Left lung (tissue), 10 donors: ENCODE data around the gene DCDC2. TPM values are rescaled to one million over a fixed set of nuclear protein-coding genes. Genes with fewer than 3 reads are reported as not detected.

ENCODE experiments used
- ATAC-seq: fragments of 200-7000 bp; cut with Tn5 transposase; one replicate; pipeline ENCODE4 v1.9.1; 2020; ENCODE audit warnings: moderate library complexity
- DNase-seq, 4 donors: peaks; one replicate each; pipeline ENCODE4 v3.0.0-alpha.2; 2013 to 2020
- H3K27ac ChIP-seq, 2 donors: fragments of 200-600 bp; sonication (generic) in 1 of 2; one replicate each; pipeline versions ENCODE4 v1.5.0 to v1.8.0; 2020 to 2021
- H3K27me3 ChIP-seq, 2 donors: fragments of 200-600 bp; sonication (generic) in 1 of 2; one replicate each; pipeline versions ENCODE4 v1.5.0 to v1.8.0; 2020 to 2021
- H3K36me3 ChIP-seq, 2 donors: fragments of 200-600 bp; sonication (generic) in 1 of 2; one replicate each; pipeline versions ENCODE4 v1.5.0 to v1.8.0; 2020 to 2021
- H3K4me1 ChIP-seq, 2 donors: fragments of 200-600 bp; one replicate each; pipeline ENCODE4 v1.8.0; 2021
- H3K4me3 ChIP-seq, 2 donors: fragments of 200-600 bp; sonication (generic) in 1 of 2; one replicate each; pipeline versions ENCODE4 v1.5.0 to v1.8.0; 2020 to 2021; ENCODE audit warnings: mild to moderate bottlenecking in 1 of 2
- H3K9me3 ChIP-seq, 2 donors: fragments of 200-600 bp; sonication (generic) in 1 of 2; one replicate each; pipeline versions ENCODE4 v1.5.0 to v1.8.0; 2020 to 2021
- intact Hi-C, 2 donors: fragments of 100-400 bp; cut with DNase I; formaldehyde crosslinking; loops; one replicate each; pipeline versions ENCODE4 v1.11.2 to v1.14.2; 2022
- polyA plus RNA-seq, 6 donors: library from polyadenylated mRNA; unstranded; fragments of 120-200 nt; gene quantifications; one replicate each; pipeline ENCODE4 v1.2.1, GENCODE V29; 2013; ENCODE audit not compliant: insufficient read length in 6 of 6
- total RNA-seq, 2 donors: library from RNA; stranded (reverse); fragmentation: NEBNext Ultra II Directional; extraction: Animal tissue kit (Norgen Biotek cat#: 25700); gene quantifications; one replicate each; pipeline ENCODE4 v1.2.1, GENCODE V29; 2021
- TF ChIP-seq, protein P1 (sequence below), 2 donors: fragments of 200-600 bp; sonication (generic) in 1 of 2; IDR thresholded peaks; one replicate each; pipeline versions ENCODE4 v1.5.0 to v1.8.0; 2021; ENCODE audit warnings: antibody characterized with exemption in 2 of 2
- donor health status: DM: no; HTN: yes; CAD: no.
- donor health status: DM: no; HTN: no; CAD: no.

DCDC2 gene
- total and polyA plus RNA-seq, 8 donors: 7.8 to 13.7 (median 10.5) TPM

DNA sequence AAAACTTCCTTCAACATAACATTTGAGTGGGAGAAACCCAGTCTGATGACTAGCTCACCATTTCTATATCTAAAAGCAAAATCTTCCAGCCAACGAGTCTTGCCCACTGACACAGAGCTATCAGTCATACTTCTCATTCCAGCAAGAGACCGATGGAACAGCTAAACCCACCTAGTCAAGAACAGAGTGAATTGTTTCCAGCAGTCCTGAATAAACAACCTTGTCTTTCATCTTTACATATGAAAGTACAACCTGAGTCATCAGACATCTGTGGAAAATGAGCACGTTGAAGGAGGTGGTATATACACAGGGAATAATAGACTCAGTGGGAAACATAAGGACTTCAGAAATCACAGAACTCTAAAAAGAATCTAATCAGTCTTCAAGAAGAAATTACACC, 208.0 kb downstream of the DCDC2 start:
- Histone ChIP-seq H3K4me3 (no peak overlapping the region), H3K27me3 (no peaks in the 10 kb centered on the region), H3K9me3 (peaks cover 0 to 2% of the 10 kb centered on the region in 2 donors), H3K4me1 (no peaks in the 10 kb centered on the region), H3K36me3 (no peaks in the 10 kb centered on the region), H3K27ac (no peak overlapping the region)
- intact Hi-C loops: no loop called here
- ATAC-seq (no peak), DNase-seq (no peak)
- TF ChIP-seq, protein P1, sequence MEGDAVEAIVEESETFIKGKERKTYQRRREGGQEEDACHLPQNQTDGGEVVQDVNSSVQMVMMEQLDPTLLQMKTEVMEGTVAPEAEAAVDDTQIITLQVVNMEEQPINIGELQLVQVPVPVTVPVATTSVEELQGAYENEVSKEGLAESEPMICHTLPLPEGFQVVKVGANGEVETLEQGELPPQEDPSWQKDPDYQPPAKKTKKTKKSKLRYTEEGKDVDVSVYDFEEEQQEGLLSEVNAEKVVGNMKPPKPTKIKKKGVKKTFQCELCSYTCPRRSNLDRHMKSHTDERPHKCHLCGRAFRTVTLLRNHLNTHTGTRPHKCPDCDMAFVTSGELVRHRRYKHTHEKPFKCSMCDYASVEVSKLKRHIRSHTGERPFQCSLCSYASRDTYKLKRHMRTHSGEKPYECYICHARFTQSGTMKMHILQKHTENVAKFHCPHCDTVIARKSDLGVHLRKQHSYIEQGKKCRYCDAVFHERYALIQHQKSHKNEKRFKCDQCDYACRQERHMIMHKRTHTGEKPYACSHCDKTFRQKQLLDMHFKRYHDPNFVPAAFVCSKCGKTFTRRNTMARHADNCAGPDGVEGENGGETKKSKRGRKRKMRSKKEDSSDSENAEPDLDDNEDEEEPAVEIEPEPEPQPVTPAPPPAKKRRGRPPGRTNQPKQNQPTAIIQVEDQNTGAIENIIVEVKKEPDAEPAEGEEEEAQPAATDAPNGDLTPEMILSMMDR (IDR thresholded peaks at IDR 0.05): no peak

DNA sequence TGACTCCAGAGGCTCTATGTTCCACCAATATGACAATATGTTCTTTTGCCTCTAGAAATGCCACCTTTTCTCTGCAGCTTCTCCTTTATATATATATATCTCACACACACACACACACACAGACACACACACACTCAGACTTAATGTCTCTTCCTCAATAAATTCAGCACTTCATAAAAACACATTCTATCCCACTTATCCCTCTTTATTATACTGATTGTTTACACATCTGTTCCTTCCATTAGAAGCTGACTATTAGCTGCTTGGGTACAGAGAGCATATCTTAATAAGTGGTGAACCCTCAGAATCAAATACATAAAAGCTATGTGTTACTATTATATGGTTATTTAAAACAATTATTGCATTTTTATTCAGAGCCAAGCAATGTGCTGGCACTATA, 208.6 kb downstream of the DCDC2 start:
- intact Hi-C loops: no loop called here
- H3K36me3 ChIP-seq: no peaks in the 10 kb centered on the region
- H3K4me1 ChIP-seq: no peaks in the 10 kb centered on the region
- ATAC-seq (no peak), DNase-seq (no peak)
- H3K4me3 ChIP-seq: no peak overlapping the region
- TF ChIP-seq, protein P1 (IDR thresholded peaks at IDR 0.05): no peak
- no peaks in the 10 kb centered on the region for H3K27me3 ChIP-seq
- peaks cover 0 to 2% of the 10 kb centered on the region in 2 donors for H3K9me3 ChIP-seq
- H3K27ac ChIP-seq: no peak overlapping the region

DNA sequence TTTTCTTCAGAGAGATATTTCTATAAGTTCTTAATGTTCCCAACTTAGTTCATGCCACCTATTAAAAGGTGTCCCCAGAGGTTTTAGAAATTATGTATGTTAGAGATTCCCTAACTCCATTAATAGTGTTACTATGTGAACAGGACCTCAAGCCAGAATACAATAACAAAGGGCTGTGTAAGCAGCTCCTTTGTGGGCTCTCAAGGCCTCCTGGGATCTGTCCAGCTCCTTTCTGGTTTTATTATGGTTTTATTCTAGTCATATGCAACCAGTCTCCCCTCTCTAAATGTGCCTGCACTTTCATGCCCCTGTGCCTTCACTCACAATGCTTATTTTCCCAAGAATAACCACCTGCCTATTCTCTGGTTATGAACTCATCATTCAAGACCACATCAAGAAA, 209.2 kb downstream of the DCDC2 start:
- Histone ChIP-seq H3K27ac (no peak overlapping the region), H3K27me3 (no peaks in the 10 kb centered on the region), H3K9me3 (peaks cover 0 to 2% of the 10 kb centered on the region in 2 donors), H3K36me3 (no peaks in the 10 kb centered on the region), H3K4me3 (no peak overlapping the region), H3K4me1 (no peaks in the 10 kb centered on the region)
- intact Hi-C loops: no loop called here
- TF ChIP-seq, protein P1 (IDR thresholded peaks at IDR 0.05): no peak
- no peak for ATAC-seq
- no peak for DNase-seq

DNA sequence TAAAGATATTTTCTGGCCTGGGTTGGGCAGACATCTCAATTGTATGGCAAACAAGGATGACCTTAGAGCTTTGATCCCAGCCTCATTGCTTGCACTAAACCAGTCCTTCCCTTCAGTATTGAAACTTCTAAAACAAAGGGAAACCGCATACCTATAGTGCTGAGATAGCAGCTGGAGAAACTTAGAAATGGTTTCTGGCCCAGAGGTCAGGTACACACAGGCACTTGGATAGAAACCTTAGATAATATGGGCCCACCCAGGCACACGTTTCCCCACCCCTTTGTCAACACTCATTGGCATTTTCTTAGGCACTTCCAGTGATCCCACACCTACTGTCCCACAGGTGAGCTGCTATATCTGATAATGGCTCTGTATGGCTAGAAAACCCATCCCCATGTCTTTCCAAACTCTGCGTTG, 209.7 kb downstream of the DCDC2 start:
- TF ChIP-seq, protein P1 (IDR thresholded peaks at IDR 0.05): no peak
- H3K36me3 ChIP-seq: no peaks in the 10 kb centered on the region
- intact Hi-C loops: no loop called here
- ATAC-seq (no peak), DNase-seq (no peak)
- H3K27me3 ChIP-seq: no peaks in the 10 kb centered on the region
- H3K4me1 ChIP-seq: no peaks in the 10 kb centered on the region
- no peak overlapping the region for H3K27ac ChIP-seq
- peaks cover 0 to 2% of the 10 kb centered on the region in 2 donors for H3K9me3 ChIP-seq
- no peak overlapping the region for H3K4me3 ChIP-seq

DNA sequence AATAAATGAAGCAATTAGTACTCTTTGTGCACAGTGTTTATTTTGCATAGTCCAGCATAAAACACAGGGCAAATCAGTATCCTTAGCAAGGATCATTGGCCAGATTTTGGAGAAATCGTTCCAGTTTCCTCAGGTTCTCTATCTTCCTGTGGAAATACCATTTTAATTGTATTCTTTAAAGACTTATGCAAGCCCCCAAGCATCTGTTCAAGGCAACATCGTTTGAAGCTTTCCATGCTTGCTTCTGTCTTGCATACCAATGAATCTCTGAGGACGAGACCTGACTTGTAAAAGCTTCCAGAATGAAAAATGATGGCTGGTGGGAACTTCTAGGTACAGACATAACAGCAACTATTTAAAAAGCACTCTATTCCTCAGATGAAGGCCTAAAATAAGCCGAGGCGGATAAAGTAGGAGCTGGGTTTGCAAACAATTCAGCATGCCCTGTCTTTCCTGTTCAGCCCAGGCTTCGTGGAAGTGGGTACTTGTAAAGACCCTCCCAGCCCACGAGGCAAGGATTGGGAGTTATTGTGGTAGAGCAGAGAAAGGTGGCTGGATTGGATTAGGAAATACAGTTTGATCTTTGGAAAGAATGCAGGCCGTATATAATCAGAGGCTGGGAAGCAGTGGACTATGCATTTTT, 210.2 kb downstream of the DCDC2 start:
- Histone ChIP-seq H3K4me1 (no peaks in the 10 kb centered on the region), H3K9me3 (peaks cover 0 to 2% of the 10 kb centered on the region in 2 donors), H3K27ac (no peak overlapping the region), H3K36me3 (no peaks in the 10 kb centered on the region), H3K27me3 (no peaks in the 10 kb centered on the region), H3K4me3 (no peak overlapping the region)
- TF ChIP-seq, protein P1 (IDR thresholded peaks at IDR 0.05): no peak
- intact Hi-C loops: no loop called here
- ATAC-seq (no peak), DNase-seq (no peak)
